Cardiac fibroblast (primary cell): ENCODE results near the gene FHOD3.

Source experiments
- DNase-seq, 2 donors: peaks; one replicate each; pipeline versions ENCODE4 v3.0.0 to v3.0.0-alpha.2; 2010; ENCODE audit warnings: low read depth in 2 of 2
- H3K4me3 ChIP-seq, 2 donors: replicated peaks in 1 of 2; 1 replicate in 1 of 2; 2 replicates in 1 of 2; pipeline ENCODE4 v1.5.1; 2011; ENCODE audit warnings: low read depth in 2 of 2, low read length in 2 of 2, mild to moderate bottlenecking in 2 of 2, moderate library complexity in 1 of 2
- CTCF ChIP-seq: IDR thresholded peaks from one replicate; pipeline ENCODE4 v1.5.1; 2011; ENCODE audit warnings: low read depth, mild to moderate bottlenecking, low read length, inconsistent platforms

The FHOD3 gene

GRCh38 chr18:36529747-36530146 is 232.2 kb downstream of the FHOD3 start:
- no peak for TF ChIP-seq CTCF
- no peak overlapping the region for H3K4me3 ChIP-seq
- DNase-seq: no peak

- no peak for DNase-seq
- no peak for TF ChIP-seq CTCF
- no peak overlapping the region for H3K4me3 ChIP-seq
Observed at GRCh38 chr18:36530676-36531405, 233.3 kb downstream of the FHOD3 start.

GRCh38 chr18:36531636-36532035 is 234.1 kb downstream of the FHOD3 start:
- no peak overlapping the region for H3K4me3 ChIP-seq
- no peak for TF ChIP-seq CTCF
- DNase-seq: no peak

- H3K4me3 ChIP-seq: no peak overlapping the region
- DNase-seq: peak; percentile 50 to 69
- TF ChIP-seq CTCF: no peak
Observed at GRCh38 chr18:36532394-36532793, 234.9 kb downstream of the FHOD3 start.

GRCh38 chr18:36532815-36533214 is 235.3 kb downstream of the FHOD3 start:
- no peak overlapping the region for H3K4me3 ChIP-seq
- DNase-seq: no peak
- TF ChIP-seq CTCF: no peak

- H3K4me3 ChIP-seq: no peak overlapping the region
- no peak for DNase-seq
- TF ChIP-seq CTCF: no peak
Observed at GRCh38 chr18:36533446-36534153, 236.1 kb downstream of the FHOD3 start.
